K562 treated with DMSO at 1 percent for 4 hours (cell line): ENCODE data around the gene KBTBD7. TPM values are rescaled to one million over a fixed set of nuclear protein-coding genes. Genes with fewer than 3 reads are reported as not detected.

Source experiments
- total RNA-seq: library from RNA; unstranded; fragments of 300-600 nt; gene quantifications from 2 replicates; pipeline ENCODE4 v1.2.3, GENCODE V29; 2022; ENCODE audit not compliant: insufficient read depth

KBTBD7 gene, protein sequence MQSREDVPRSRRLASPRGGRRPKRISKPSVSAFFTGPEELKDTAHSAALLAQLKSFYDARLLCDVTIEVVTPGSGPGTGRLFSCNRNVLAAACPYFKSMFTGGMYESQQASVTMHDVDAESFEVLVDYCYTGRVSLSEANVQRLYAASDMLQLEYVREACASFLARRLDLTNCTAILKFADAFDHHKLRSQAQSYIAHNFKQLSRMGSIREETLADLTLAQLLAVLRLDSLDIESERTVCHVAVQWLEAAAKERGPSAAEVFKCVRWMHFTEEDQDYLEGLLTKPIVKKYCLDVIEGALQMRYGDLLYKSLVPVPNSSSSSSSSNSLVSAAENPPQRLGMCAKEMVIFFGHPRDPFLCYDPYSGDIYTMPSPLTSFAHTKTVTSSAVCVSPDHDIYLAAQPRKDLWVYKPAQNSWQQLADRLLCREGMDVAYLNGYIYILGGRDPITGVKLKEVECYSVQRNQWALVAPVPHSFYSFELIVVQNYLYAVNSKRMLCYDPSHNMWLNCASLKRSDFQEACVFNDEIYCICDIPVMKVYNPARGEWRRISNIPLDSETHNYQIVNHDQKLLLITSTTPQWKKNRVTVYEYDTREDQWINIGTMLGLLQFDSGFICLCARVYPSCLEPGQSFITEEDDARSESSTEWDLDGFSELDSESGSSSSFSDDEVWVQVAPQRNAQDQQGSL
- 3.1 and 4.3 TPM in 2 replicates for total RNA-seq

GRCh38 chr13:41193919-41194824 is at the start of gene KBTBD7:
Gene KBTBD7, minus strand, starts transcription at chr13:41194569. Its CDS starts 312 bp downstream, at chr13:41194257.

Other genes starting within 250 kb of the KBTBD7 start
- 18.6 and 23.7 TPM in 2 replicates for gene ELF1, start 175.3 kb downstream of the KBTBD7 start, total RNA-seq
- 6.1 and 9.8 TPM in 2 replicates for gene WBP4, start 133.1 kb downstream of the KBTBD7 start, total RNA-seq
- 3.5 and 4.2 TPM in 2 replicates for gene KBTBD6, start 61.8 kb downstream of the KBTBD7 start, total RNA-seq
- gene MTRF1, start 69.0 kb upstream of the KBTBD7 start, total RNA-seq = 4.2 and 6.8 TPM in 2 replicates
- gene NAA16, start 116.7 kb upstream of the KBTBD7 start, total RNA-seq = 3.7 and 4.0 TPM in 2 replicates